ENCODE data around the gene GP5. TPM values are rescaled to one million over a fixed set of nuclear protein-coding genes. Genes with fewer than 3 reads are reported as not detected.

The GP5 gene
- total RNA-seq, 1 experiment from 2014 or later, result 0.21 TPM

DNA sequence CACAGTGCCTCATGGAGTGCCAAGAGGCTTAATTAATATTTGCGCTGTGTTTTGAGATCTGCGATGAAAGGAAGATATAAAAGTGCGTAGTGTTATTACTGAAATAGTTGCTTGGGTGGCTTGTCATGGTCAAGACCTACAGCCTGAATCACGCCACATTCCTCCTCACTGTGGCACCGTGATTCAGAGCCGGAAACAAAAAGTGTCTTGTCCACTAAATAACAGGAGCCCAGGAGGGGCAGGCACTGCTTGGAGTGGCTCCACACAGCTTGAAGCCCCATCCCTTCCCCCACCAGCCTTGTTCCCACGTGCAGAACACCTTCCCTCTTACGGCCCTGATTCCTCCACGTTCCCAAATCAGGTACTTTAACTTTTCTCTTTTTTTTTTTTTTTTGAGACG lies 28.3 kb downstream of the GP5 start:
- H3K27ac Mint-ChIP-seq (ENCODE audit: unreplicated experiment), result no peak overlapping the region
- no peak overlapping the region for H3K4me3 Mint-ChIP-seq (ENCODE audit: low read depth, unreplicated experiment)
- peaks cover 12% of the 10 kb centered on the region for H3K4me1 Mint-ChIP-seq (ENCODE audit: low read depth, unreplicated experiment)
- intact Hi-C loops (cut with micrococcal nuclease; ENCODE audit: unreplicated experiment), result no loop called here
- BruUV-seq (replicated peaks), result no TSS peak
- DNase-seq, result no peak
- TF ChIP-seq, protein P1, sequence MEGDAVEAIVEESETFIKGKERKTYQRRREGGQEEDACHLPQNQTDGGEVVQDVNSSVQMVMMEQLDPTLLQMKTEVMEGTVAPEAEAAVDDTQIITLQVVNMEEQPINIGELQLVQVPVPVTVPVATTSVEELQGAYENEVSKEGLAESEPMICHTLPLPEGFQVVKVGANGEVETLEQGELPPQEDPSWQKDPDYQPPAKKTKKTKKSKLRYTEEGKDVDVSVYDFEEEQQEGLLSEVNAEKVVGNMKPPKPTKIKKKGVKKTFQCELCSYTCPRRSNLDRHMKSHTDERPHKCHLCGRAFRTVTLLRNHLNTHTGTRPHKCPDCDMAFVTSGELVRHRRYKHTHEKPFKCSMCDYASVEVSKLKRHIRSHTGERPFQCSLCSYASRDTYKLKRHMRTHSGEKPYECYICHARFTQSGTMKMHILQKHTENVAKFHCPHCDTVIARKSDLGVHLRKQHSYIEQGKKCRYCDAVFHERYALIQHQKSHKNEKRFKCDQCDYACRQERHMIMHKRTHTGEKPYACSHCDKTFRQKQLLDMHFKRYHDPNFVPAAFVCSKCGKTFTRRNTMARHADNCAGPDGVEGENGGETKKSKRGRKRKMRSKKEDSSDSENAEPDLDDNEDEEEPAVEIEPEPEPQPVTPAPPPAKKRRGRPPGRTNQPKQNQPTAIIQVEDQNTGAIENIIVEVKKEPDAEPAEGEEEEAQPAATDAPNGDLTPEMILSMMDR (IDR thresholded peaks at IDR 0.05; ENCODE audit: unreplicated experiment), result no peak
- H3K9me3 Mint-ChIP-seq (ENCODE audit: low read depth, unreplicated experiment), result no peaks in the 10 kb centered on the region
- H3K27me3 Mint-ChIP-seq (ENCODE audit: unreplicated experiment), result peaks cover 97% of the 10 kb centered on the region
- CTCF ChIA-PET, result interaction anchor here (0.7 kb wide), 1 partner anchor 9 kb away, joined by 7 read pairs; no protein-coding TSS in a partner anchor
- no peaks in the 10 kb centered on the region for H3K36me3 Mint-ChIP-seq (ENCODE audit: insufficient read depth, unreplicated experiment)

DNA sequence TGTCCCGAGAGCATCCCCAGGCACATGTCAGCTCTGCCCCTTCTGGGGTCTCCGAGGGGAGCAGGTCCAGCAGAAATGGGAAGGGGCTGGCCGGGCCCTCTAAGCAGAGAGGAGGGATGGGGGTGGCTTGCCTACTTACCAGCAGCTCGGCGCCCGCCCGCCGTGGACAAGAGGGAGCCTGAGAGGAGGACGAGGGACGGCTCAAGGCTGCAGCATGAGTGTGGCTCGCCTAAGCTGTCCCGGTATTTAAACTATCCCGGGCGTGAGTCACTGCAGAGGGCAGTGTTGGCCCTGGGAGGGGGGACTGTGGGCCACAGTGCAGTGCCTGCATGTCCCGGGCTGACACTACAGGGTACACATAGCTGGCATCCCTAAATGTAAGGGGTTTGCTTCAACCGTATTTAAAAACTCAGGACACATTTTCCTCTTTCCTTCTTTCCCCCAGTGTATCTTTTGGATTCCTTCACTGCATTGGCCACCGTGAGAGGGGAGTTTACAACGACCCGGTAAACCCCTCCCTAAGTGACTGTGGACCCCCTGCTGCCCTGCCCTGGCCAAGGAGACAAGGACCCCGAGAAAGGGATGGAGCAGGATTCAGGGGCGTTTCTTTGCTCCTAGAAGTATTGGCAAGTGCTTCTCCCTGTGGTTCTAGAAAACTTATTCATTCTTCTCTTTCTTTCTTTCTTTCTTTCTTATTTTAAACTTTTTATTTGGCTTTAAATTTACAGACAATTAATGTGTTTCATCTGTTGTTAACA lies 29.4 kb downstream of the GP5 start, which contains the start of gene LRRC15:
Gene LRRC15 (minus strand): TSS at position 222 of the 758 bp plus-strand sequence. CDS start 8,700 bp downstream, outside the sequence.
- TF ChIP-seq, protein P1 (IDR thresholded peaks at IDR 0.05; ENCODE audit: unreplicated experiment), result no peak
- intact Hi-C loops (cut with micrococcal nuclease; ENCODE audit: unreplicated experiment), result no loop called here

DNA sequence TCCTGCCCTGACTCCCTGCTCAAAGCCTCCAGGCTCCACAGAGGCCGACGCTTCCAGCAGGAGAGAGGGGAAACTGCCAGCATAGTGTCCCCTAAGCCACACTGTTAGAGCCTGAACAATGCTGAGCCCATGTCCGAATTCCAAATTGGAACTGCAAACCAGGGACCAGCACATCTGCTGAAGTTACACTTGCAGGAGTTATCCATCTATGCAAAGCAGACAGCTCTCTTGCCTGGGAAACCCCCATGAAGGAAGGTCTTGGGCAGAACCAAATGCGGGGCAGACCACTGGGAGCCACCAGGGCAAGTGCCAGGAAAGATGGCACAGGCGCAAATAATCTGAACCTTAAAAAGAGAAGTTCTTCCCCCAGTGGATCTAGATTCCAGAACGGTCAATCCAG lies 30.1 kb downstream of the GP5 start:
- no peak overlapping the region for H3K27ac Mint-ChIP-seq (ENCODE audit: unreplicated experiment)
- TF ChIP-seq, protein P1 (IDR thresholded peaks at IDR 0.05; ENCODE audit: unreplicated experiment), result no peak
- CTCF ChIA-PET, result interaction anchor here (1.2 to 1.6 kb wide), 2 partner anchors 26 to 265 kb away, joined by 3 to 7 read pairs; partner anchors contain the start of gene TMEM44
- intact Hi-C loops (cut with micrococcal nuclease; ENCODE audit: unreplicated experiment), result no loop called here
- DNase-seq, result no peak
- no TSS peak for BruUV-seq (replicated peaks)
- H3K4me1 Mint-ChIP-seq (ENCODE audit: low read depth, unreplicated experiment), result peaks cover 12% of the 10 kb centered on the region
- H3K4me3 Mint-ChIP-seq (ENCODE audit: low read depth, unreplicated experiment), result no peak overlapping the region
- no peaks in the 10 kb centered on the region for H3K9me3 Mint-ChIP-seq (ENCODE audit: low read depth, unreplicated experiment)
- peaks cover 91% of the 10 kb centered on the region for H3K27me3 Mint-ChIP-seq (ENCODE audit: unreplicated experiment)
- no peaks in the 10 kb centered on the region for H3K36me3 Mint-ChIP-seq (ENCODE audit: insufficient read depth, unreplicated experiment)

More for the DNA sequence above, 29.4 kb downstream of the GP5 start, which contains the start of gene LRRC15:
- Mint-ChIP-seq H3K36me3 (ENCODE audit: insufficient read depth, unreplicated experiment) (no peaks in the 10 kb centered on the region), H3K9me3 (ENCODE audit: low read depth, unreplicated experiment) (no peaks in the 10 kb centered on the region), H3K27me3 (ENCODE audit: unreplicated experiment) (peaks cover 94% of the 10 kb centered on the region), H3K4me1 (ENCODE audit: low read depth, unreplicated experiment) (peaks cover 12% of the 10 kb centered on the region), H3K27ac (ENCODE audit: unreplicated experiment) (no peak within 1 kb of the TSS), H3K4me3 (ENCODE audit: low read depth, unreplicated experiment) (no peak within 1 kb of the TSS)
- CTCF ChIA-PET, result interaction anchor here (0.6 to 1.6 kb wide), 4 partner anchors 11 to 264 kb away, joined by 3 to 7 read pairs (median 4); partner anchors contain the start of gene TMEM44
- no TSS peak for BruUV-seq (replicated peaks)
- peak; percentile 71 for DNase-seq

DNA sequence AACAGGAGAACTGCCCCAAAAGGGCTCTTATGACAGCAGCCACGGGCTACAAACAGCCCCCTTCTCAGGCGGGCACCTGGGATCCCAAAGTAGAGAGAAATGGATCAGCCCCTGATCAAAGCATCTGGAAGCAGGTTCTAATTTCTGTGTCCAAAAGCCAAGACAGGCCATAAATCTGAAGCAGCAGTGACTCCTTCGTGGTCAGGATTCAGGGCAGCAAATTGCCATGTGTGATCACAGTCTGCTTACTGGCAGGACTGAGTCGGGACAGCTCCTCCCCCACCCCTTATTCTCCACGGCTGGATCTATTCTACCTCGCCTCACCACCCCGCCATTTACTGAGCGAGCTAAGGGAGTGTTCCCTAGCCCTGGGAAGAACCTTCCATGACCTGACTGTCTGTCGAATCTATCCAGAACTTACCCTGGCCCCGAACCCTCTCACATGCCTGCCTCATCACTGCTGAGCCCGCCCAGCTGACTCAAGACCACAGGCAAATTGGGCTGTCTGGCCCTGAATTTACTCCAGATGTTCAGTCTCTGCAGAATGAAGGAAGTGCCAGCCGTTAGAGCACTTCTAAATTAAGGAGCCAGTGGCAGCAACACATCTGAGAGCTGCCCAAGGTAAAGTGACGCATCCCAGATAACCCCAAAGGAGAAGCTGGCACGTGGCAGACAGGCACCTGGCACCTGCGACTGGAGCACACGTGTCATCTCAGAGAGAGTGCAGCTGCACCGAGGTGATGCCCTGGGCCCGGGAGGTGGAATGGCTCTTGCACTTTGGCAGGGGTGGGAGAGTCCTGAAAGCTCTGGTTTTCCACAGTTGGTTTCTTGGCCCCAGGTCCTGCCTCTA lies 30.8 kb downstream of the GP5 start:
- DNase-seq, result no peak
- CTCF ChIA-PET, result interaction anchor here (1.6 kb wide), 1 partner anchor 27 kb away, joined by 7 read pairs; no protein-coding TSS in a partner anchor
- H3K4me1 Mint-ChIP-seq (ENCODE audit: low read depth, unreplicated experiment), result peaks cover 12% of the 10 kb centered on the region
- no peaks in the 10 kb centered on the region for H3K36me3 Mint-ChIP-seq (ENCODE audit: insufficient read depth, unreplicated experiment)
- intact Hi-C loops (cut with micrococcal nuclease; ENCODE audit: unreplicated experiment), result no loop called here
- peaks cover 91% of the 10 kb centered on the region for H3K27me3 Mint-ChIP-seq (ENCODE audit: unreplicated experiment)
- H3K4me3 Mint-ChIP-seq (ENCODE audit: low read depth, unreplicated experiment), result no peak overlapping the region
- H3K9me3 Mint-ChIP-seq (ENCODE audit: low read depth, unreplicated experiment), result no peaks in the 10 kb centered on the region
- TF ChIP-seq, protein P1 (IDR thresholded peaks at IDR 0.05; ENCODE audit: unreplicated experiment), result no peak
- no TSS peak for BruUV-seq (replicated peaks)
- H3K27ac Mint-ChIP-seq (ENCODE audit: unreplicated experiment), result no peak overlapping the region

All from Calu3 (cell line).